HuH-7 (cell line): Measurements from ENCODE around the gene ARID3B.

ENCODE experiments used
- DNase-seq: peaks from one replicate; pipeline ENCODE4 v3.0.0; 2011; ENCODE audit warnings: low spot score

Gene ARID3B

GRCh38 chr15:74642734-74643664, 102.0 kb downstream of the ARID3B start:
- no peak for DNase-seq

- no peak for DNase-seq
Measured at GRCh38 chr15:74643665-74644204, 102.7 kb downstream of the ARID3B start.

- no peak for DNase-seq
Measured at GRCh38 chr15:74646480-74646879, 105.5 kb downstream of the ARID3B start.
